Sigmoid colon (tissue), 7 donors: ENCODE measurements around the gene CDHR2. TPM values are rescaled to one million over a fixed set of nuclear protein-coding genes. Genes with fewer than 3 reads are reported as not detected.

ENCODE experiments used
- DNase-seq: peaks from one replicate; pipeline ENCODE4 v3.0.0-alpha.2; 2019
- H3K27ac ChIP-seq, 4 donors: fragments of 200-600 bp; sonication (generic); one replicate each; pipeline ENCODE4 v1.5.1; 2016 to 2019; ENCODE audit warnings: mild to moderate bottlenecking in 1 of 4
- H3K27me3 ChIP-seq, 3 donors: fragments of 200-600 bp; sonication (generic); one replicate each; pipeline ENCODE4 v1.5.1; 2019; ENCODE audit warnings: mild to moderate bottlenecking in 1 of 3
- H3K36me3 ChIP-seq, 4 donors: fragments of 200-600 bp; sonication (generic); one replicate each; pipeline ENCODE4 v1.5.1; 2016 to 2019
- H3K4me1 ChIP-seq, 4 donors: fragments of 200-600 bp; sonication (generic); one replicate each; pipeline ENCODE4 v1.5.1; 2017 to 2019
- H3K4me3 ChIP-seq, 4 donors: fragments of 200-600 bp; sonication (generic); one replicate each; pipeline ENCODE4 v1.5.1; 2017 to 2019; ENCODE audit warnings: mild to moderate bottlenecking in 2 of 4, moderate library complexity in 1 of 4
- H3K9me3 ChIP-seq, 4 donors: fragments of 200-600 bp in 3 of 4; sonication (generic) in 3 of 4; one replicate each; pipeline versions ENCODE4 v1.5.1 to v1.6.1; 2013 to 2019
- CTCF ChIP-seq, 4 experiments: fragments of 450-650 bp in 3 of 4; fragments of 200-600 bp in 1 of 4; IDR thresholded peaks; one replicate each; pipeline ENCODE4 v1.5.1; 2016 to 2019; ENCODE audit warnings: antibody characterized with exemption in 4 of 4, mild to moderate bottlenecking in 3 of 4, moderate library complexity in 2 of 4
- EP300 ChIP-seq, 4 donors: sonication (generic); formaldehyde crosslinking; IDR thresholded peaks; one replicate each; pipeline ENCODE4 v1.6.1; 2017; ENCODE audit warnings: antibody characterized with exemption in 4 of 4
- POLR2A ChIP-seq, 2 donors: fragments of 450-650 bp; IDR thresholded peaks; one replicate each; pipeline ENCODE4 v1.6.1; 2016; ENCODE audit warnings: antibody characterized with exemption in 2 of 2, mild to moderate bottlenecking in 2 of 2, moderate library complexity in 2 of 2
- POLR2AphosphoS5 ChIP-seq, 4 donors: sonication (generic); formaldehyde crosslinking; IDR thresholded peaks; one replicate each; pipeline ENCODE4 v1.6.1; 2017; ENCODE audit warnings: antibody characterized with exemption in 4 of 4
- WGBS, 2 donors: extraction: QIAGEN DNeasy Blood & Tissue Kit; methylation state at CpG; one replicate each; pipeline ENCODE4 v1.1.7; 2013; 5-methylcytosine and 5-hydroxymethylcytosine counted together
- intact Hi-C: fragments of 100-400 bp; cut with DNase I; formaldehyde crosslinking; loops from one replicate; pipeline ENCODE4 v1.15.1; 2023
- polyA plus RNA-seq, 3 donors: library from polyadenylated mRNA; stranded (reverse); fragments of 200-250 nt; gene quantifications; one replicate each; pipeline ENCODE4 v1.2.3, GENCODE V29; 2013
- total RNA-seq, 4 donors: library from RNA; depleted of rRNA; stranded (reverse); fragments of >200 nt; gene quantifications; one replicate each; pipeline ENCODE4 v1.1.0, GENCODE V29; 2016
- donor health status: healthy with polysubstance abuse.
- donor health status: Bipolar disorder and iron deficiency.
- donor health status: healthy.

The CDHR2 gene
- total and polyA plus RNA-seq, 7 donors = 0.71 to 57.9 (median 9.6) TPM; not detected in 2

GRCh38 chr5:176642675-176643490 lies 93.7 kb downstream of the CDHR2 start:
- WGBS, 2 donors = 49 to 69% methylated on average over 14 to 15 of the region's 15 CpGs
- no peak overlapping the region for H3K27ac ChIP-seq
- no peaks in the 10 kb centered on the region for H3K27me3 ChIP-seq
- H3K4me3 ChIP-seq = no peak overlapping the region
- DNase-seq = no peak
- peaks cover 0 to 19% (median 11%) of the 10 kb centered on the region in 4 donors for H3K4me1 ChIP-seq
- TF ChIP-seq EP300 (IDR thresholded peaks at IDR 0.05) = no peak
- TF ChIP-seq POLR2AphosphoS5 (IDR thresholded peaks at IDR 0.05) = no peak
- TF ChIP-seq CTCF (IDR thresholded peaks at IDR 0.05) = no peak
- no peak for TF ChIP-seq POLR2A (IDR thresholded peaks at IDR 0.05)
- intact Hi-C loops = loop anchor here (10.0 kb wide), 3 partner anchors 68 to 372 kb away; partner anchors contain the start of genes HIGD2A and NOP16
- no peaks in the 10 kb centered on the region for H3K9me3 ChIP-seq
- no peaks in the 10 kb centered on the region for H3K36me3 ChIP-seq

- H3K4me3 ChIP-seq = no peak overlapping the region
- H3K27me3 ChIP-seq = no peaks in the 10 kb centered on the region
- H3K4me1 ChIP-seq = peaks cover 0 to 26% (median 19%) of the 10 kb centered on the region in 4 donors
- WGBS, 2 donors = 84 to 86% methylated on average over 11 of the region's 11 CpGs
- H3K36me3 ChIP-seq = no peaks in the 10 kb centered on the region
- H3K9me3 ChIP-seq = no peaks in the 10 kb centered on the region
- TF ChIP-seq POLR2AphosphoS5 (IDR thresholded peaks at IDR 0.05) = no peak
- no peak for TF ChIP-seq POLR2A (IDR thresholded peaks at IDR 0.05)
- no peak for TF ChIP-seq CTCF (IDR thresholded peaks at IDR 0.05)
- no peak for TF ChIP-seq EP300 (IDR thresholded peaks at IDR 0.05)
- no peak overlapping the region for H3K27ac ChIP-seq
- DNase-seq = no peak
- intact Hi-C loops = loop anchor here (10.0 kb wide), 3 partner anchors 69 to 371 kb away; partner anchors contain the start of genes HIGD2A and NOP16
These were observed 94.5 kb downstream of the CDHR2 start for GRCh38 chr5:176643491-176644219.

- intact Hi-C loops = loop anchor here (10.0 kb wide), 3 partner anchors 69 to 371 kb away; partner anchors contain the start of genes HIGD2A and NOP16
- 79% methylated on average over 9 of the region's 9 CpGs for WGBS, 2 donors
- TF ChIP-seq CTCF (IDR thresholded peaks at IDR 0.05) (no peak), EP300 (IDR thresholded peaks at IDR 0.05) (no peak), POLR2AphosphoS5 (IDR thresholded peaks at IDR 0.05) (no peak), POLR2A (IDR thresholded peaks at IDR 0.05) (no peak)
These were observed 95.2 kb downstream of the CDHR2 start for GRCh38 chr5:176644294-176644693.

GRCh38 chr5:176644878-176645670 lies 95.9 kb downstream of the CDHR2 start:
- H3K27me3 ChIP-seq = no peaks in the 10 kb centered on the region
- H3K4me3 ChIP-seq = no peak overlapping the region
- no peak for TF ChIP-seq CTCF (IDR thresholded peaks at IDR 0.05)
- no peaks in the 10 kb centered on the region for H3K9me3 ChIP-seq
- intact Hi-C loops = loop anchor here (5.0 to 10.0 kb wide), 5 partner anchors 70 to 1982 kb away; partner anchors contain the start of genes CLK4, CLTB, HIGD2A and NOP16
- no peaks in the 10 kb centered on the region for H3K36me3 ChIP-seq
- peaks cover 0 to 24% (median 20%) of the 10 kb centered on the region in 4 donors for H3K4me1 ChIP-seq
- DNase-seq = no peak
- WGBS, 2 donors = 95% methylated on average over 22 of the region's 22 CpGs
- H3K27ac ChIP-seq = no peak overlapping the region

More at GRCh38 chr5:176644294-176644693, 95.2 kb downstream of the CDHR2 start:
- Histone ChIP-seq H3K4me3 (no peak overlapping the region), H3K27ac (no peak overlapping the region), H3K36me3 (no peaks in the 10 kb centered on the region), H3K9me3 (no peaks in the 10 kb centered on the region), H3K27me3 (no peaks in the 10 kb centered on the region), H3K4me1 (peaks cover 0 to 31% (median 20%) of the 10 kb centered on the region in 4 donors)
- no peak for DNase-seq
